HEK293 (cell line): ENCODE measurements around the gene DAGLB.

ENCODE experiments used
- BCL11A ChIP-seq: fragments of 450-650 bp; formaldehyde crosslinking; IDR thresholded peaks from 2 replicates; pipeline ENCODE4 v1.5.1; 2016; ENCODE audit warnings: low read depth, missing biosample characterization, missing genetic modification characterization
- SP2 ChIP-seq: fragments of 450-650 bp; formaldehyde crosslinking; IDR thresholded peaks from 2 replicates; pipeline ENCODE4 v1.5.1; 2016; ENCODE audit warnings: missing biosample characterization, missing genetic modification characterization
- SP7 ChIP-seq: fragments of 450-650 bp; formaldehyde crosslinking; IDR thresholded peaks from 2 replicates; pipeline ENCODE4 v1.5.1; 2016; ENCODE audit warnings: missing biosample characterization, missing genetic modification characterization
- ZBTB26 ChIP-seq: fragments of 450-650 bp; formaldehyde crosslinking; optimal IDR thresholded peaks from 2 replicates; pipeline ENCODE3; 2016; ENCODE audit warnings: missing biosample characterization, mild to moderate bottlenecking, missing genetic modification characterization
- ZNF223 ChIP-seq: fragments of 450-650 bp; formaldehyde crosslinking; IDR thresholded peaks from 2 replicates; pipeline ENCODE4 v1.5.1; 2016; ENCODE audit warnings: missing biosample characterization, missing genetic modification characterization
- ZNF76 ChIP-seq: fragments of 450-650 bp; formaldehyde crosslinking; IDR thresholded peaks from 2 replicates; pipeline ENCODE4; 2016; ENCODE audit warnings: low read depth, missing biosample characterization, missing genetic modification characterization, borderline replicate concordance
- TF ChIP-seq, protein P1 (sequence below): fragments of 450-650 bp; formaldehyde crosslinking; IDR thresholded peaks from 2 replicates; pipeline ENCODE4 v1.5.1; 2016; ENCODE audit warnings: missing biosample characterization, missing genetic modification characterization

GRCh38 chr7:6440381-6440780, 7.4 kb downstream of the DAGLB start:
- no peak for TF ChIP-seq SP2 (tag by site-specific recombination)
- TF ChIP-seq, protein P1, sequence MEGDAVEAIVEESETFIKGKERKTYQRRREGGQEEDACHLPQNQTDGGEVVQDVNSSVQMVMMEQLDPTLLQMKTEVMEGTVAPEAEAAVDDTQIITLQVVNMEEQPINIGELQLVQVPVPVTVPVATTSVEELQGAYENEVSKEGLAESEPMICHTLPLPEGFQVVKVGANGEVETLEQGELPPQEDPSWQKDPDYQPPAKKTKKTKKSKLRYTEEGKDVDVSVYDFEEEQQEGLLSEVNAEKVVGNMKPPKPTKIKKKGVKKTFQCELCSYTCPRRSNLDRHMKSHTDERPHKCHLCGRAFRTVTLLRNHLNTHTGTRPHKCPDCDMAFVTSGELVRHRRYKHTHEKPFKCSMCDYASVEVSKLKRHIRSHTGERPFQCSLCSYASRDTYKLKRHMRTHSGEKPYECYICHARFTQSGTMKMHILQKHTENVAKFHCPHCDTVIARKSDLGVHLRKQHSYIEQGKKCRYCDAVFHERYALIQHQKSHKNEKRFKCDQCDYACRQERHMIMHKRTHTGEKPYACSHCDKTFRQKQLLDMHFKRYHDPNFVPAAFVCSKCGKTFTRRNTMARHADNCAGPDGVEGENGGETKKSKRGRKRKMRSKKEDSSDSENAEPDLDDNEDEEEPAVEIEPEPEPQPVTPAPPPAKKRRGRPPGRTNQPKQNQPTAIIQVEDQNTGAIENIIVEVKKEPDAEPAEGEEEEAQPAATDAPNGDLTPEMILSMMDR (tag by site-specific recombination): no peak
- TF ChIP-seq SP7 (tag by site-specific recombination): no peak
- TF ChIP-seq ZNF76 (tag by site-specific recombination): no peak
- no peak for TF ChIP-seq ZNF223 (tag by site-specific recombination)
- no peak for TF ChIP-seq ZBTB26 (tag by site-specific recombination)
- no peak for TF ChIP-seq BCL11A (tag by site-specific recombination)
